HCT116 (cell line): ENCODE results near the gene MAPKAP1.

Experiments
- ATF3 ChIP-seq: IDR thresholded peaks from 2 replicates; pipeline ENCODE4 v1.6.1; 2012
- CTCF ChIP-seq, 3 experiments: fragments of 200-600 bp in 1 of 3; sonication (generic) in 1 of 3; IDR thresholded peaks in 2 of 3; conservative IDR thresholded peaks in 1 of 3; 2 replicates each; pipeline ENCODE4 v1.5.1; 2012 to 2017; ENCODE audit warnings: low read depth in 2 of 3, low read length in 2 of 3, antibody characterized with exemption in 1 of 3, borderline replicate concordance in 1 of 3, control low read depth in 1 of 3, mild to moderate bottlenecking in 1 of 3, mixed read lengths in 1 of 3, mixed run types in 1 of 3, moderate library complexity in 1 of 3; ENCODE audit not compliant: insufficient read depth in 1 of 3
- EGR1 ChIP-seq: IDR thresholded peaks from 2 replicates; pipeline ENCODE4 v1.6.1; 2012; ENCODE audit warnings: low read depth
- EZH2 ChIP-seq: fragments of 200-600 bp; sonication (generic); IDR thresholded peaks from 2 replicates; pipeline ENCODE4 v1.6.1; 2017; ENCODE audit warnings: antibody characterized with exemption, mixed run types
- MAX ChIP-seq: IDR thresholded peaks from 2 replicates; pipeline ENCODE4 v1.6.1; 2012
- POLR2A ChIP-seq: IDR thresholded peaks from 2 replicates; pipeline ENCODE4 v1.7.0; 2011; ENCODE audit warnings: borderline replicate concordance; ENCODE audit not compliant: insufficient read depth, insufficient read length; ENCODE audit errors: extremely low read depth
- RAD21 ChIP-seq: IDR thresholded peaks from 2 replicates; pipeline ENCODE4 v1.6.1; 2012; ENCODE audit warnings: low read depth, mild to moderate bottlenecking
- REST ChIP-seq: IDR thresholded peaks from 2 replicates; pipeline ENCODE4 v1.6.1; 2012; ENCODE audit warnings: low read depth
- SP1 ChIP-seq: IDR thresholded peaks from 2 replicates; pipeline ENCODE4 v1.6.1; 2012; ENCODE audit warnings: low read depth
- TCF7L2 ChIP-seq: IDR thresholded peaks from 2 replicates; pipeline ENCODE4 v1.7.0; 2011; ENCODE audit warnings: borderline replicate concordance, inconsistent platforms; ENCODE audit not compliant: insufficient read depth, insufficient read length; ENCODE audit errors: extremely low read depth
- YY1 ChIP-seq: IDR thresholded peaks from 2 replicates; pipeline ENCODE4 v1.6.1; 2011; ENCODE audit warnings: low read length, low read depth, moderate library complexity, mild to moderate bottlenecking; ENCODE audit not compliant: insufficient replicate concordance; ENCODE audit errors: extremely low read depth

GRCh38 chr9:125404733-125405132, 302.3 kb downstream of the MAPKAP1 start:
- TF ChIP-seq EZH2 (no peak), CTCF (IDR thresholded peaks at IDR 0.05 in 2 of 3, conservative IDR thresholded peaks at IDR 0.05 in 1 of 3; ENCODE audit: borderline replicate concordance in 1 of 3, insufficient read depth in 1 of 3, low read depth in 2 of 3, low read length in 2 of 3) (no peak), TCF7L2 (no peak), YY1 (no peak), EGR1 (no peak), MAX (no peak), ATF3 (no peak), SP1 (no peak), POLR2A (no peak), RAD21 (no peak), REST (no peak)
